A549 (cell line): ENCODE data around the gene SLC25A34. TPM values are rescaled to one million over a fixed set of nuclear protein-coding genes. Genes with fewer than 3 reads are reported as not detected.

Experiments used
- ATAC-seq, 2 experiments: fragments of 200-7000 bp in 1 of 2; fragments of >200 bp in 1 of 2; cut with Nextera tagmentation in 1 of 2; cut with Tn5 transposase in 1 of 2; 3 replicates each; pipeline versions ENCODE4 v1.8.0 to v1.9.1; 2018 to 2020; ENCODE audit warnings: mild to moderate bottlenecking in 1 of 2, moderate library complexity in 1 of 2
- CTCF ChIA-PET: fragments of 300-600 bp; sonication (Branson Sonifier 250); formaldehyde crosslinking; extraction: SDS; loops from one replicate; lab custom pipeline; 2021; ENCODE audit warnings: antibody characterized with exemption, inconsistent platforms; lab: Yijun Ruan, JAX
- POLR2A ChIA-PET: fragments of 350-600 bp; formaldehyde crosslinking; extraction: SDS; loops from one replicate; lab custom pipeline; 2021; ENCODE audit warnings: antibody characterized with exemption, inconsistent platforms; lab: Yijun Ruan, JAX
- DNase-seq, 2 experiments: peaks; one replicate each; pipeline versions ENCODE4 v3.0.0 to v3.0.0-alpha.2; 2011 to 2016; ENCODE audit warnings: low read depth in 1 of 2, low spot score in 1 of 2
- FAIRE-seq: peaks from 2 replicates; lab custom pipeline; 2011; peaks lifted over from hg19 to GRCh38; lab: Jason Lieb, UNC
- H3K27ac ChIP-seq, 2 experiments: fragments of >200 bp; sonication (Bioruptor Twin); formaldehyde crosslinking; 3 replicates each; pipeline ENCODE4 v1.5.1; 2016 to 2017
- H3K4me1 ChIP-seq: fragments of >200 bp; sonication (Bioruptor Twin); formaldehyde crosslinking; 3 replicates; pipeline ENCODE4 v1.6.1; 2016
- H3K4me2 ChIP-seq: fragments of >200 bp; sonication (Bioruptor Twin); formaldehyde crosslinking; 3 replicates; pipeline ENCODE4 v1.6.1; 2016
- H3K4me3 ChIP-seq: fragments of >200 bp; sonication (Bioruptor Twin); formaldehyde crosslinking; 3 replicates; pipeline ENCODE4 v1.5.1; 2016
- H3K9me3 ChIP-seq: fragments of >200 bp; sonication (Bioruptor Twin); formaldehyde crosslinking; 3 replicates; pipeline ENCODE4 v1.6.1; 2016
- BCL3 ChIP-seq: fragments of >200 bp; sonication (Bioruptor Twin); formaldehyde crosslinking; IDR thresholded peaks from 3 replicates; pipeline ENCODE4 v1.6.1; 2016
- CBX2 ChIP-seq: fragments of 200-600 bp; sonication (generic); IDR thresholded peaks from 2 replicates; pipeline ENCODE4 v1.6.1; 2016; ENCODE audit warnings: low read depth, mild to moderate bottlenecking, borderline replicate concordance
- CBX8 ChIP-seq: fragments of 200-600 bp; sonication (generic); IDR thresholded peaks from 2 replicates; pipeline ENCODE4 v1.6.1; 2016
- CHD2 ChIP-seq: fragments of 150-350 bp; IDR thresholded peaks from 2 replicates; pipeline ENCODE4 v1.6.1; 2014; ENCODE audit warnings: low read length; ENCODE audit not compliant: partially characterized antibody
- CHD4 ChIP-seq: fragments of 200-600 bp; sonication (generic); IDR thresholded peaks from 2 replicates; pipeline ENCODE4 v1.6.1; 2016; ENCODE audit warnings: antibody characterized with exemption, mild to moderate bottlenecking, borderline replicate concordance
- CTCF ChIP-seq: fragments of >200 bp; sonication (Bioruptor Twin); formaldehyde crosslinking; IDR thresholded peaks from 3 replicates; pipeline ENCODE4 v1.5.1; 2016
- EHMT2 ChIP-seq: fragments of 200-600 bp; sonication (generic); IDR thresholded peaks from 2 replicates; pipeline ENCODE4 v1.6.1; 2016; ENCODE audit warnings: antibody characterized with exemption, low read depth, mild to moderate bottlenecking, moderate library complexity
- FOSL2 ChIP-seq, 2 experiments: fragments of 450-650 bp in 1 of 2; fragments of >200 bp in 1 of 2; sonication (Bioruptor Twin) in 1 of 2; formaldehyde crosslinking; IDR thresholded peaks; 2 replicates each; pipeline versions ENCODE4 v1.5.0 to v1.6.1; 2016 to 2020; ENCODE audit warnings: mild to moderate bottlenecking in 1 of 2, moderate library complexity in 1 of 2
- GATA3 ChIP-seq: IDR thresholded peaks from 2 replicates; pipeline ENCODE4 v1.6.1; 2012; ENCODE audit warnings: borderline replicate concordance
- HEYL ChIP-seq: fragments of 250-450 bp; sonication (Bioruptor Pico); IDR thresholded peaks from 2 replicates; pipeline ENCODE4 v1.8.0; 2021; ENCODE audit warnings: mild to moderate bottlenecking, moderate library complexity
- HMGXB4 ChIP-seq: fragments of 250-450 bp; sonication (Bioruptor Pico); IDR thresholded peaks from 2 replicates; pipeline ENCODE4 v1.5.0; 2021; ENCODE audit warnings: mild to moderate bottlenecking, moderate library complexity, borderline replicate concordance
- HOXB13 ChIP-seq: fragments of 250-450 bp; sonication (Bioruptor Pico); IDR thresholded peaks from 2 replicates; pipeline ENCODE4 v1.5.0; 2020; ENCODE audit warnings: low read depth, mild to moderate bottlenecking, moderate library complexity
- JUNB ChIP-seq: fragments of >200 bp; sonication (Bioruptor Twin); formaldehyde crosslinking; IDR thresholded peaks from 2 replicates; pipeline ENCODE4 v1.6.1; 2016
- KDM1A ChIP-seq: fragments of 200-600 bp; sonication (generic); IDR thresholded peaks from 2 replicates; pipeline ENCODE4 v1.6.1; 2016; ENCODE audit warnings: low read depth, mild to moderate bottlenecking
- PHF8 ChIP-seq: fragments of 200-600 bp; sonication (generic); IDR thresholded peaks from 2 replicates; pipeline ENCODE4 v1.6.1; 2016; ENCODE audit warnings: low read depth, mild to moderate bottlenecking, antibody characterized with exemption, moderate library complexity, borderline replicate concordance
- POLR2A ChIP-seq: IDR thresholded peaks from 2 replicates; pipeline ENCODE4 v1.6.1; 2012; ENCODE audit warnings: mild to moderate bottlenecking, low read length
- RARB ChIP-seq: fragments of 250-450 bp; sonication (Bioruptor Pico); IDR thresholded peaks from 2 replicates; pipeline ENCODE4 v1.8.0; 2021; ENCODE audit warnings: mild to moderate bottlenecking, moderate library complexity
- RCOR1 ChIP-seq: fragments of 150-350 bp; IDR thresholded peaks from 2 replicates; pipeline ENCODE4 v1.6.1; 2014; ENCODE audit warnings: antibody characterized with exemption, low read length, low read depth
- RNF2 ChIP-seq: fragments of 200-600 bp; sonication (generic); IDR thresholded peaks from 2 replicates; pipeline ENCODE4 v1.6.1; 2016; ENCODE audit warnings: low read depth, mild to moderate bottlenecking, antibody characterized with exemption, moderate library complexity, borderline replicate concordance
- SREBF2 ChIP-seq: fragments of 450-650 bp; IDR thresholded peaks from 2 replicates; pipeline ENCODE4 v1.6.1; 2014; ENCODE audit warnings: mild to moderate bottlenecking, moderate library complexity
- TFCP2L1 ChIP-seq: fragments of 250-450 bp; sonication (Bioruptor Pico); IDR thresholded peaks from 2 replicates; pipeline ENCODE4 v1.5.0; 2021; ENCODE audit warnings: mild to moderate bottlenecking
- ZFP36 ChIP-seq: fragments of 450-650 bp; IDR thresholded peaks from 2 replicates; pipeline ENCODE4 v1.6.1; 2014; ENCODE audit warnings: borderline replicate concordance; ENCODE audit not compliant: partially characterized antibody
- ZNF302 ChIP-seq: fragments of 250-450 bp; sonication (Bioruptor Pico); IDR thresholded peaks from 2 replicates; pipeline ENCODE4 v1.9.0; 2021; ENCODE audit warnings: inconsistent platforms, mild to moderate bottlenecking, moderate library complexity
- ZSCAN20 ChIP-seq: fragments of 250-450 bp; sonication (Bioruptor Pico); IDR thresholded peaks from 2 replicates; pipeline ENCODE4 v1.8.0; 2022; ENCODE audit warnings: mild to moderate bottlenecking, moderate library complexity
- WGBS: methylation state at CpG from one replicate; pipeline ENCODE4 v1.1.6; 2017; ENCODE audit errors: missing lambda C conversion rate; 5-methylcytosine and 5-hydroxymethylcytosine counted together
- polyA plus RNA-seq, 4 experiments: library from polyadenylated mRNA; depleted of rRNA in 3 of 4; stranded (reverse); fragments of >200 nt; fragmentation: RNase III in 1 of 4; extraction: RNeasy Plus Mini Kit Qiagen cat#74134 plus additional on column Dnase treatment in 1 of 4; gene quantifications; 2 replicates in 3 of 4; 3 replicates in 1 of 4; pipeline ENCODE4 v1.2.3, GENCODE V29; 2011 to 2017

SLC25A34 gene
- polyA plus RNA-seq, 2 of the 4 experiments (the other 2 are of a cell fraction) = 0.12 to 0.19 TPM

GRCh38 chr1:15760520-15761211 lies 24.6 kb downstream of the SLC25A34 start:
- H3K4me1 ChIP-seq = peaks cover 52% of the 10 kb centered on the region
- H3K9me3 ChIP-seq = no peaks in the 10 kb centered on the region
- ChIA-PET POLR2A (interaction anchor here (0.5 kb wide), 1 partner anchor 16 kb away, joined by 3 read pairs; no protein-coding TSS in a partner anchor), CTCF (interaction anchor here (0.6 to 2.0 kb wide), 4 partner anchors 10 to 155 kb away, joined by 3 to 7 read pairs (median 4); no protein-coding TSS in a partner anchor)
- H3K4me3 ChIP-seq = peak overlapping the region; percentile 97; the same call in 2 of the 3 replicates
- no peak for FAIRE-seq
- 44% methylated on average over 5 of the region's 12 CpGs for WGBS
- H3K27ac ChIP-seq = peak overlapping the region; percentile 94 to 99
- no peak for TF ChIP-seq ZNF302 (CRISPR knock-in tag)
- no peak for TF ChIP-seq HOXB13
- no peak for TF ChIP-seq TFCP2L1 (CRISPR knock-in tag)
- TF ChIP-seq PHF8 = no peak
- no peak for TF ChIP-seq RNF2
- no peak for TF ChIP-seq ZFP36
- TF ChIP-seq SREBF2 = no peak
- TF ChIP-seq POLR2A = no peak
- TF ChIP-seq HEYL = no peak
- no peak for TF ChIP-seq ZSCAN20
- TF ChIP-seq BCL3 = no peak
- no peak for TF ChIP-seq CTCF
- TF ChIP-seq CHD4 = no peak
- TF ChIP-seq CBX8 = no peak
- no peak for TF ChIP-seq CBX2
- no peak for TF ChIP-seq RARB (CRISPR knock-in tag)
- TF ChIP-seq GATA3 = no peak
- no peak for TF ChIP-seq HMGXB4 (CRISPR knock-in tag)
- no peak for TF ChIP-seq FOSL2 (IDR thresholded peaks at IDR 0.05)
- no peak for TF ChIP-seq FOSL2 (CRISPR knock-in tag; IDR thresholded peaks at IDR 0.05)
- no peak; a peak in 1 of 6 replicates for ATAC-seq
- no peak for DNase-seq
- H3K4me2 ChIP-seq = peak overlapping the region; percentile 85

- CTCF ChIA-PET = interaction anchor here (0.6 kb wide), 1 partner anchor 21 kb away, joined by 3 read pairs; no protein-coding TSS in a partner anchor
- peaks cover 43% of the 10 kb centered on the region for H3K4me1 ChIP-seq
- 90% methylated on average over 8 of the region's 8 CpGs for WGBS
- no peak for FAIRE-seq
- no peak for TF ChIP-seq KDM1A
- TF ChIP-seq RCOR1 = no peak
- TF ChIP-seq JUNB = no peak
- TF ChIP-seq EHMT2 = no peak
- no peak for TF ChIP-seq CHD2
- TF ChIP-seq, all 56 proteins: peak for 0
- no peak overlapping the region for H3K4me2 ChIP-seq
- DNase-seq (no peak), ATAC-seq (no peak)
- POLR2A ChIA-PET = interaction anchor here (0.5 kb wide), 1 partner anchor 15 kb away, joined by 3 read pairs; no protein-coding TSS in a partner anchor
- H3K4me3 ChIP-seq = no peak overlapping the region
- H3K27ac ChIP-seq = peak overlapping the region; percentile 94 to 99; a peak in 4 of 6 replicates
- H3K9me3 ChIP-seq = no peaks in the 10 kb centered on the region
Observed at GRCh38 chr1:15761366-15762128, 25.5 kb downstream of the SLC25A34 start.
